K562 (cell line): ENCODE measurements around the gene ZBED2. TPM values are rescaled to one million over a fixed set of nuclear protein-coding genes. Genes with fewer than 3 reads are reported as not detected.
A peak's percentile ranks its signal among the peaks of the same experiment; 100 is the strongest.
"Not testable (repeated sequence)": the region's sequence is repeated elsewhere in the genome, so short reads cannot be mapped to it uniquely, and the experiment has no call there.

ENCODE experiments used
- ATAC-seq: fragments of 200-7000 bp; cut with Tn5 transposase; 3 replicates; pipeline ENCODE4 v1.9.1; 2020; ENCODE audit warnings: moderate library complexity
- BruUV-seq: library from RNA; stranded (reverse); fragments of 400-500 nt; replicated peaks from 2 replicates; lab custom pipeline; 2021; lab: Mats Ljungman, UMichigan
- CTCF ChIA-PET: fragments of 300-600 bp; formaldehyde crosslinking; extraction: SDS; loops from one replicate; lab custom pipeline; 2021; ENCODE audit warnings: low intra/inter-chr PET ratio; lab: Yijun Ruan, JAX
- POLR2A ChIA-PET: fragments of 300-600, 350-650 bp; sonication (Branson Sonifier 250); formaldehyde crosslinking; extraction: SDS; loops from one replicate; lab custom pipeline; 2021; ENCODE audit warnings: antibody characterized with exemption, inconsistent platforms; lab: Yijun Ruan, JAX
- DNase-seq, 4 experiments: peaks; one replicate each; pipeline versions ENCODE4 v3.0.0 to v3.0.0-alpha.2; 2011 to 2018; ENCODE audit warnings: low spot score in 3 of 4, mixed read lengths in 3 of 4; ENCODE audit errors: extremely low read depth in 1 of 4
- FAIRE-seq: peaks from 2 replicates; lab custom pipeline; 2011; peaks lifted over from hg19 to GRCh38; lab: Jason Lieb, UNC
- H2AFZ ChIP-seq: 2 replicates; pipeline ENCODE4 v1.6.0; 2011; ENCODE audit warnings: low read depth, low read length, control low read depth, inconsistent platforms
- H3K27ac ChIP-seq: fragments of 200-600 bp; 3 replicates; pipeline ENCODE4 v1.8.0; 2011; ENCODE audit warnings: low read depth, mild to moderate bottlenecking, control low read depth, inconsistent platforms, low read length, moderate library complexity, mixed read lengths; ENCODE audit errors: extremely low read depth
- H3K27me3 ChIP-seq, 2 experiments: fragments of 300-600 bp in 1 of 2; 2 replicates in 1 of 2; 3 replicates in 1 of 2; pipeline versions ENCODE4 v1.6.0 to v1.8.0; 2011; ENCODE audit warnings: inconsistent platforms in 2 of 2, low read length in 2 of 2, mild to moderate bottlenecking in 1 of 2, mixed read lengths in 1 of 2, moderate library complexity in 1 of 2; ENCODE audit not compliant: control insufficient read depth in 2 of 2, insufficient read depth in 2 of 2
- H3K36me3 ChIP-seq: fragments of 300-600 bp; 3 replicates; pipeline ENCODE4 v1.8.0; 2011; ENCODE audit warnings: mild to moderate bottlenecking, low read length, inconsistent platforms; ENCODE audit not compliant: control insufficient read depth, insufficient read depth
- H3K4me1 ChIP-seq, 2 experiments: fragments of 200-600 bp in 1 of 2; replicated peaks in 1 of 2; 2 replicates in 1 of 2; 3 replicates in 1 of 2; pipeline versions ENCODE4 v1.5.1 to v1.8.0; 2011; ENCODE audit warnings: inconsistent platforms in 2 of 2, low read length in 2 of 2, mild to moderate bottlenecking in 1 of 2, mixed read lengths in 1 of 2, moderate library complexity in 1 of 2; ENCODE audit not compliant: control insufficient read depth in 2 of 2, insufficient read depth in 2 of 2
- H3K4me2 ChIP-seq: 2 replicates; pipeline ENCODE4 v1.6.1; 2011; ENCODE audit warnings: low read length, control low read depth, inconsistent platforms, mixed read lengths; ENCODE audit not compliant: insufficient read depth
- H3K4me3 ChIP-seq: fragments of 200-600 bp; sonication (generic), shearing (Covaris generic); 2 replicates; pipeline ENCODE4 v1.5.1; 2016; ENCODE audit warnings: control low read depth, inconsistent platforms
- H3K79me2 ChIP-seq: fragments of 200-600 bp; 3 replicates; pipeline ENCODE4 v1.8.0; 2011; ENCODE audit warnings: low read length, inconsistent platforms; ENCODE audit not compliant: control insufficient read depth, insufficient read depth
- H3K9ac ChIP-seq, 2 experiments: 2 replicates each; pipeline versions ENCODE4 v1.6.0 to v1.6.1; 2011; ENCODE audit warnings: low read depth in 2 of 2, low read length in 2 of 2, control low read depth in 1 of 2, inconsistent platforms in 1 of 2, mild to moderate bottlenecking in 1 of 2, mixed read lengths in 1 of 2; ENCODE audit not compliant: insufficient read depth in 1 of 2
- H3K9me1 ChIP-seq: one replicate; pipeline ENCODE4 v1.6.0; 2011; ENCODE audit warnings: inconsistent platforms, mild to moderate bottlenecking, low read length, moderate library complexity; ENCODE audit not compliant: control insufficient read depth, insufficient read depth
- H3K9me3 ChIP-seq: replicated peaks from 2 replicates; pipeline ENCODE4 v1.5.1; 2011; ENCODE audit warnings: low read depth, low read length, inconsistent platforms; ENCODE audit not compliant: control insufficient read depth, insufficient read depth
- H4K20me1 ChIP-seq: replicated peaks from 2 replicates; pipeline ENCODE4 v1.6.1; 2011; ENCODE audit warnings: low read length, inconsistent platforms, mixed read lengths; ENCODE audit not compliant: control insufficient read depth, insufficient read depth
- CBFA2T2 ChIP-seq: fragments of 450-650 bp; conservative IDR thresholded peaks from 2 replicates; pipeline ENCODE4 v1.6.1; 2017; ENCODE audit warnings: mild to moderate bottlenecking
- CBFB ChIP-seq: sonication (generic); formaldehyde crosslinking; IDR thresholded peaks from 2 replicates; pipeline ENCODE4 v1.4.0; 2020; ENCODE audit warnings: mild to moderate bottlenecking, missing genetic modification reagents
- CREBBP ChIP-seq: IDR thresholded peaks from one replicate; pipeline ENCODE4 v1.6.1; 2012; ENCODE audit warnings: low read depth, mild to moderate bottlenecking, control low read depth, inconsistent platforms, low read length
- CREM ChIP-seq: IDR thresholded peaks from 2 replicates; pipeline ENCODE4 v1.6.1; 2014; ENCODE audit warnings: antibody characterized with exemption, low read depth
- CXXC5 ChIP-seq: fragments of 250-450 bp; sonication (Bioruptor Pico); IDR thresholded peaks from 2 replicates; pipeline ENCODE4 v1.8.0; 2022; ENCODE audit warnings: inconsistent platforms, mild to moderate bottlenecking, moderate library complexity
- DIDO1 ChIP-seq: fragments of 450-650 bp; IDR thresholded peaks from 2 replicates; pipeline ENCODE4 v1.6.1; 2016; ENCODE audit warnings: low read depth, missing biosample characterization, missing genetic modification characterization
- LCOR ChIP-seq: sonication (generic); formaldehyde crosslinking; IDR thresholded peaks from 2 replicates; pipeline ENCODE4 v1.8.0; 2022; ENCODE audit warnings: mild to moderate bottlenecking, missing genetic modification reagents
- NR2C2 ChIP-seq, 2 experiments: fragments of 200-800 bp in 1 of 2; sonication (Bioruptor generic) in 1 of 2; sonication (generic) in 1 of 2; formaldehyde crosslinking in 1 of 2; IDR thresholded peaks; 2 replicates each; pipeline versions ENCODE4 v1.6.1 to v1.8.0; 2016 to 2022; ENCODE audit warnings: mild to moderate bottlenecking in 1 of 2, missing compliant biosample characterization in 1 of 2, missing genetic modification characterization in 1 of 2, missing genetic modification reagents in 1 of 2
- RAD21 ChIP-seq, 2 experiments: fragments of 250-450 bp in 1 of 2; fragments of 450-650 bp in 1 of 2; sonication (Bioruptor Pico) in 1 of 2; formaldehyde crosslinking in 1 of 2; IDR thresholded peaks in 1 of 2; conservative IDR thresholded peaks in 1 of 2; 2 replicates each; pipeline versions ENCODE4 v1.4.0 to v1.8.0; 2020 to 2022; ENCODE audit warnings: mild to moderate bottlenecking in 2 of 2, moderate library complexity in 1 of 2
- ZFP1 ChIP-seq: fragments of 450-650 bp; formaldehyde crosslinking; IDR thresholded peaks from 2 replicates; pipeline ENCODE4 v1.4.0; 2020; ENCODE audit warnings: mild to moderate bottlenecking, mixed read lengths
- ZFP30 ChIP-seq: fragments of 250-450 bp; sonication (Bioruptor Pico); IDR thresholded peaks from 2 replicates; pipeline ENCODE4 v1.8.0; 2022; ENCODE audit warnings: moderate library complexity, mild to moderate bottlenecking, inconsistent platforms, borderline replicate concordance
- ZNF232 ChIP-seq: sonication (generic); formaldehyde crosslinking; IDR thresholded peaks from 2 replicates; pipeline ENCODE4 v1.8.0; 2022; ENCODE audit warnings: mild to moderate bottlenecking, missing genetic modification reagents
- WGBS: fragments of 100-300 bp; shearing (Covaris generic); methylation state at CpG from one replicate; pipeline ENCODE4 v1.1.6; 2016; ENCODE audit warnings: low coverage, mixed read lengths; ENCODE audit not compliant: insufficient coverage; ENCODE audit errors: missing lambda C conversion rate; 5-methylcytosine and 5-hydroxymethylcytosine counted together
- in situ Hi-C: fragments of 300-500 bp; cut with MboI; formaldehyde crosslinking; loops from 4 replicates; pipeline ENCODE4 v1.15.0; 2018; ENCODE audit warnings: inconsistent platforms, mixed read lengths
- intact Hi-C: fragments of 100-400 bp; cut with micrococcal nuclease; formaldehyde crosslinking; loops from 2 replicates; pipeline ENCODE4 v1.14.2; 2022
- polyA plus RNA-seq, 8 experiments: library from polyadenylated mRNA; depleted of rRNA in 4 of 8; stranded (reverse) in 5 of 8; unstranded in 3 of 8; fragments of >200 nt; fragmentation: Nextera tagmentation in 2 of 8; fragmentation: Illumina TruSeq in 1 of 8; extraction: Ambion mirVana in 2 of 8; extraction: Trizol in 1 of 8; gene quantifications; 2 replicates each; pipeline versions ENCODE4 v1.2.1 to v1.2.3, GENCODE V29; 2011 to 2014; ENCODE audit warnings: inconsistent platforms in 1 of 8, missing spikeins in 1 of 8
- total RNA-seq, 7 experiments: library from RNA; depleted of rRNA in 6 of 7; stranded (reverse); fragments of >200 nt in 6 of 7; fragmentation: Illumina TruSeq in 2 of 7; extraction: Trizol in 2 of 7; gene quantifications; 2 replicates each; pipeline versions ENCODE4 v1.2.1 to v1.2.3, GENCODE V29; 2011 to 2021; ENCODE audit warnings: low replicate concordance in 1 of 7
- TF ChIP-seq, protein P1 (sequence below): fragments of 450-650 bp; IDR thresholded peaks from 2 replicates; pipeline ENCODE4 v1.7.1; 2018; ENCODE audit warnings: mild to moderate bottlenecking, low read depth; ENCODE audit not compliant: partially characterized antibody

Gene ZBED2
- total and polyA plus RNA-seq, 9 of the 15 experiments (the other 6 are each of a cell fraction or from before 2014, with no cell fraction given), result 0.11 TPM; not detected in 8

DNA sequence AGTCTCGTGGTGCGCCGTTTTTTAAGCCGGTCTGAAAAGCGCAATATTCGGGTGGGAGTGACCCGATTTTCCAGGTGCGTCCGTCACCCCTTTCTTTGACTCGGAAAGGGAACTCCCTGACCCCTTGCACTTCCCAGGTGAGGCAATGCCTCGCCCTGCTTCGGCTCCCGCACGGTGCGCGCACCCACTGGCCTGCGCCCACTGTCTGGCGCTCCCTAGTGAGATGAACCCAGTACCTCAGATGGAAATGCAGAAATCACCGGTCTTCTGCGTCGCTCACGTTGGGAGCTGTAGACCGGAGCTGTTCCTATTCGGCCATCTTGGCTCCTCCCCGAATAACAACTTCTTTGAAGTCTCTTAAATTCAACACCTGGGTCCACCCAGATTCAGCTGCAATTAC lies 33.2 kb downstream of the ZBED2 start:
- CTCF ChIA-PET; H3K4me1 ChIP-seq; H3K36me3 ChIP-seq; ATAC-seq; H3K4me2 ChIP-seq; H3K9ac ChIP-seq; H3K9me1 ChIP-seq; FAIRE-seq; H3K79me2 ChIP-seq; POLR2A ChIA-PET; BruUV-seq; intact Hi-C loops; H3K27ac ChIP-seq; H3K4me3 ChIP-seq; H4K20me1 ChIP-seq; H3K27me3 ChIP-seq; H2AFZ ChIP-seq; H3K9me3 ChIP-seq; in situ Hi-C loops; TF ChIP-seq NR2C2 (CRISPR knock-in tag; IDR thresholded peaks at IDR 0.05): not testable (repeated sequence)
- 4% methylated on average over 7 of the region's 25 CpGs for WGBS
- DNase-seq, result peak in 1 of 4 experiments; percentile 12
- TF ChIP-seq CXXC5 (CRISPR knock-in tag) (peak; percentile 44; the same call in 1 of the 2 replicates), RAD21 (CRISPR knock-in tag; conservative IDR thresholded peaks at IDR 0.05 in 1 of 2, IDR thresholded peaks at IDR 0.05 in 1 of 2) (peak in 1 of 2 experiments; percentile 14; a peak in 1 of 4 replicates), NR2C2 (tag; IDR thresholded peaks at IDR 0.05) (0 out of 2 replicates have a peak, but pooled peaks have one; percentile 25)

DNA sequence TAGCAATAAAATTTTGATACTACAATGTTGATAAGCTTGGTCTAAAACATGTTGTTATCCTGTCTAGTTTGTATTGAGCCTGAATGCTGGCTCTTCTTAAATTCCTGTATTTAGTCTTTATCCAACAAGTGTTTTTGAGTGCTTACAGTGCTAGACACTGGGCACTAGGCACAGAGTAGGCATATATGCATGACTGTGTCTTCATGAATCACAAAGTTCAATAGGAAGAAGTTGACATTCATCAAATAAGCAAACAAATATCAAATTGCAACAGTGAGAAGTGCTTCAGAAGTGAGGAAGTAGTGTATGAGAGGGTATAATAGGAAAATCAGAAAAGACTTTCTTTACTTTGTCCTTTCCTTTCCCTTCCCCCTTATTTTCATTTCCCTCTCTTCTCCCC lies 46.4 kb downstream of the ZBED2 start:
- no peak overlapping the region for H3K4me3 ChIP-seq
- H4K20me1 ChIP-seq, result no peaks in the 10 kb centered on the region
- intact Hi-C loops, result no loop called here
- TF ChIP-seq CBFA2T2, result no peak
- TF ChIP-seq, protein P1, sequence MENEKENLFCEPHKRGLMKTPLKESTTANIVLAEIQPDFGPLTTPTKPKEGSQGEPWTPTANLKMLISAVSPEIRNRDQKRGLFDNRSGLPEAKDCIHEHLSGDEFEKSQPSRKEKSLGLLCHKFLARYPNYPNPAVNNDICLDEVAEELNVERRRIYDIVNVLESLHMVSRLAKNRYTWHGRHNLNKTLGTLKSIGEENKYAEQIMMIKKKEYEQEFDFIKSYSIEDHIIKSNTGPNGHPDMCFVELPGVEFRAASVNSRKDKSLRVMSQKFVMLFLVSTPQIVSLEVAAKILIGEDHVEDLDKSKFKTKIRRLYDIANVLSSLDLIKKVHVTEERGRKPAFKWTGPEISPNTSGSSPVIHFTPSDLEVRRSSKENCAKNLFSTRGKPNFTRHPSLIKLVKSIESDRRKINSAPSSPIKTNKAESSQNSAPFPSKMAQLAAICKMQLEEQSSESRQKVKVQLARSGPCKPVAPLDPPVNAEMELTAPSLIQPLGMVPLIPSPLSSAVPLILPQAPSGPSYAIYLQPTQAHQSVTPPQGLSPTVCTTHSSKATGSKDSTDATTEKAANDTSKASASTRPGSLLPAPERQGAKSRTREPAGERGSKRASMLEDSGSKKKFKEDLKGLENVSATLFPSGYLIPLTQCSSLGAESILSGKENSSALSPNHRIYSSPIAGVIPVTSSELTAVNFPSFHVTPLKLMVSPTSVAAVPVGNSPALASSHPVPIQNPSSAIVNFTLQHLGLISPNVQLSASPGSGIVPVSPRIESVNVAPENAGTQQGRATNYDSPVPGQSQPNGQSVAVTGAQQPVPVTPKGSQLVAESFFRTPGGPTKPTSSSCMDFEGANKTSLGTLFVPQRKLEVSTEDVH, result no peak
- TF ChIP-seq ZNF232 (CRISPR knock-in tag), result no peak
- TF ChIP-seq LCOR (CRISPR knock-in tag), result no peak
- TF ChIP-seq CBFB (CRISPR knock-in tag), result no peak
- no peak for TF ChIP-seq DIDO1 (tag)
- TF ChIP-seq CREM, result no peak
- no peak for TF ChIP-seq ZFP1 (CRISPR knock-in tag)
- no peak for TF ChIP-seq ZFP30
- TF ChIP-seq CREBBP, result no peak
- DNase-seq (no peak), ATAC-seq (no peak), FAIRE-seq (no peak)
- no peak overlapping the region for H3K9ac ChIP-seq
- no peaks in the 10 kb centered on the region for H3K27me3 ChIP-seq
- H2AFZ ChIP-seq, result no peak overlapping the region
- BruUV-seq, result no TSS peak
- POLR2A ChIA-PET, result no interaction called here
- H3K4me1 ChIP-seq, result no peaks in the 10 kb centered on the region
- H3K79me2 ChIP-seq, result no peaks in the 10 kb centered on the region
- CTCF ChIA-PET, result no interaction called here
- H3K9me1 ChIP-seq, result no peaks in the 10 kb centered on the region
- no peak overlapping the region; the same call in 2 of the 3 replicates for H3K27ac ChIP-seq
- H3K36me3 ChIP-seq, result no peaks in the 10 kb centered on the region
- no peak overlapping the region for H3K4me2 ChIP-seq
- in situ Hi-C loops, result no loop called here
- H3K9me3 ChIP-seq, result no peaks in the 10 kb centered on the region
